PC-3 (cell line): ENCODE data around the gene GFRA1.

Source experiments
- EZH2phosphoT487 ChIP-seq: fragments of 300-600 bp; sonication (generic); IDR thresholded peaks from 2 replicates; pipeline ENCODE4 v1.6.1; 2018; ENCODE audit warnings: mild to moderate bottlenecking, antibody characterized with exemption, low read length, borderline replicate concordance
- TF ChIP-seq, protein P1 (sequence below): fragments of 300-600 bp; sonication (generic); conservative IDR thresholded peaks from 2 replicates; pipeline ENCODE4 v1.5.1; 2017; ENCODE audit warnings: antibody characterized with exemption, low read depth, mild to moderate bottlenecking, low read length

DNA sequence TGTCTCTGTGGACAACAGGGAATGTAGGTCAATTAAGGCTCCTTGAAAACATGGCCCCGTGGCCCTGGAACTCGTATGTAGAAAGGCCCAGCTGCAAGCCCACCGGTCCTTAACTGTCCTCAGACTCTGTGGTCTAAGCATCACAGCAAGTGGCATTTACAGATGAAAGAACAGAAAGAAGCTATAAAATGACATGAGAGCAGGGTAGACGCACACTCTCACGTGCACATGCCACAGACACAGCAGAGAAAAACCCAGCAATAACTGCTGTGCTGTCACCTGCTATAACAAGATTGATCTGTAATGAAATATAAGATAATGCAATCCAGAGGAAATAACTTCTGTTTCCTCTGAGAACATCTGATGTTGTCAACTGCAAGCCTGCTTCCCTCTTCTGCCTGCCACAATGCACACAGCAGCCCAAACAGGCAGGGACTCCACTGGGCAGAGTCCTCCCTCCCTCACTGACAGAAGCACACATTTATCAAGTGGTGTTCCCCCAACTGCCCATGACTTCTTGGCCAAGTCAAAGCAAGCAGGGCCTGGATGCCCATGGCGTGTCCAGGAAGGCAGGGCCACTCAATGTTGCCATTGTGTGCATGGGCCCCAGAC lies 63.9 kb downstream of the GFRA1 start:
- TF ChIP-seq, protein P1, sequence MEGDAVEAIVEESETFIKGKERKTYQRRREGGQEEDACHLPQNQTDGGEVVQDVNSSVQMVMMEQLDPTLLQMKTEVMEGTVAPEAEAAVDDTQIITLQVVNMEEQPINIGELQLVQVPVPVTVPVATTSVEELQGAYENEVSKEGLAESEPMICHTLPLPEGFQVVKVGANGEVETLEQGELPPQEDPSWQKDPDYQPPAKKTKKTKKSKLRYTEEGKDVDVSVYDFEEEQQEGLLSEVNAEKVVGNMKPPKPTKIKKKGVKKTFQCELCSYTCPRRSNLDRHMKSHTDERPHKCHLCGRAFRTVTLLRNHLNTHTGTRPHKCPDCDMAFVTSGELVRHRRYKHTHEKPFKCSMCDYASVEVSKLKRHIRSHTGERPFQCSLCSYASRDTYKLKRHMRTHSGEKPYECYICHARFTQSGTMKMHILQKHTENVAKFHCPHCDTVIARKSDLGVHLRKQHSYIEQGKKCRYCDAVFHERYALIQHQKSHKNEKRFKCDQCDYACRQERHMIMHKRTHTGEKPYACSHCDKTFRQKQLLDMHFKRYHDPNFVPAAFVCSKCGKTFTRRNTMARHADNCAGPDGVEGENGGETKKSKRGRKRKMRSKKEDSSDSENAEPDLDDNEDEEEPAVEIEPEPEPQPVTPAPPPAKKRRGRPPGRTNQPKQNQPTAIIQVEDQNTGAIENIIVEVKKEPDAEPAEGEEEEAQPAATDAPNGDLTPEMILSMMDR: no peak
- no peak for TF ChIP-seq EZH2phosphoT487
